WTC11 (cell line): ENCODE data around the gene STRADB. TPM values are rescaled to one million over a fixed set of nuclear protein-coding genes. Genes with fewer than 3 reads are reported as not detected.
A peak's percentile ranks its signal among the peaks of the same experiment; 100 is the strongest.

Experiments used
- ATAC-seq: fragments of 200-7000 bp; cut with Tn5 transposase; 2 replicates; pipeline ENCODE4 v1.10.0; 2021; ENCODE audit warnings: mild to moderate bottlenecking, moderate library complexity
- CTCF ChIA-PET: fragments of 300-600 bp; sonication (Branson Sonifier 250); formaldehyde crosslinking; loops from one replicate; lab custom pipeline; 2021; ENCODE audit warnings: antibody characterized with exemption; lab: Charles Lee
- POLR2A ChIA-PET: fragments of 350-600 bp; sonication (Branson Sonifier 250); formaldehyde crosslinking; loops from one replicate; lab custom pipeline; 2021; ENCODE audit warnings: antibody characterized with exemption; lab: Charles Lee
- DNase-seq: peaks from one replicate; pipeline ENCODE4 v3.0.0; 2021; ENCODE audit warnings: low spot score
- H3K27ac Mint-ChIP-seq: 2 replicates; pipeline ENCODE4 v1.8.0; 2021; ENCODE audit warnings: mixed read lengths
- H3K27me3 Mint-ChIP-seq: 2 replicates; pipeline ENCODE4 v1.8.0; 2021; ENCODE audit warnings: low read depth, mild to moderate bottlenecking, moderate library complexity, mixed read lengths
- H3K36me3 Mint-ChIP-seq: 2 replicates; pipeline ENCODE4 v1.8.0; 2021; ENCODE audit warnings: mixed read lengths
- H3K4me1 Mint-ChIP-seq: 2 replicates; pipeline ENCODE4 v1.8.0; 2022; ENCODE audit warnings: mixed read lengths
- H3K4me3 Mint-ChIP-seq: 2 replicates; pipeline ENCODE4 v1.8.0; 2021; ENCODE audit warnings: mild to moderate bottlenecking, moderate library complexity, mixed read lengths
- H3K9me3 Mint-ChIP-seq: 2 replicates; pipeline ENCODE4 v1.8.0; 2021; ENCODE audit warnings: mixed read lengths
- E2F1 ChIP-seq: sonication (generic); formaldehyde crosslinking; IDR thresholded peaks from 2 replicates; pipeline ENCODE4 v1.8.0; 2022; ENCODE audit warnings: mild to moderate bottlenecking, missing genetic modification reagents
- ERG ChIP-seq: fragments of 250-450 bp; sonication (Bioruptor Pico); IDR thresholded peaks from 2 replicates; pipeline ENCODE4 v1.8.0; 2021; ENCODE audit warnings: mild to moderate bottlenecking
- ETV6 ChIP-seq: sonication (generic); formaldehyde crosslinking; IDR thresholded peaks from 2 replicates; pipeline ENCODE4 v1.8.1; 2022; ENCODE audit warnings: mild to moderate bottlenecking, missing genetic modification reagents
- FOXK1 ChIP-seq: sonication (generic); formaldehyde crosslinking; IDR thresholded peaks from 2 replicates; pipeline ENCODE4 v1.8.0; 2022; ENCODE audit warnings: mild to moderate bottlenecking, moderate library complexity, missing genetic modification reagents
- IRF1 ChIP-seq: sonication (generic); formaldehyde crosslinking; IDR thresholded peaks from 2 replicates; pipeline ENCODE4 v1.8.0; 2023; ENCODE audit warnings: missing genetic modification reagents
- KAT7 ChIP-seq: sonication (generic); formaldehyde crosslinking; IDR thresholded peaks from 2 replicates; pipeline ENCODE4 v1.8.1; 2023; ENCODE audit warnings: missing genetic modification reagents, mild to moderate bottlenecking, borderline replicate concordance
- MLX ChIP-seq: sonication (generic); formaldehyde crosslinking; IDR thresholded peaks from 2 replicates; pipeline ENCODE4 v1.8.1; 2023; ENCODE audit warnings: mild to moderate bottlenecking, missing genetic modification reagents, moderate library complexity
- NR2C2 ChIP-seq: sonication (generic); formaldehyde crosslinking; IDR thresholded peaks from 2 replicates; pipeline ENCODE4 v1.8.0; 2022; ENCODE audit warnings: mild to moderate bottlenecking, missing genetic modification reagents
- RELA ChIP-seq: sonication (generic); formaldehyde crosslinking; IDR thresholded peaks from 2 replicates; pipeline ENCODE4 v1.8.1; 2022; ENCODE audit warnings: missing genetic modification reagents, mild to moderate bottlenecking, borderline replicate concordance
- SP1 ChIP-seq: sonication (generic); formaldehyde crosslinking; conservative IDR thresholded peaks from 2 replicates; pipeline ENCODE4 v1.8.1; 2022; ENCODE audit warnings: missing genetic modification reagents
- TCF7 ChIP-seq: sonication (generic); formaldehyde crosslinking; IDR thresholded peaks from 2 replicates; pipeline ENCODE4 v1.8.0; 2022; ENCODE audit warnings: mild to moderate bottlenecking, low read depth, missing genetic modification reagents, moderate library complexity
- ZNF138 ChIP-seq: sonication (generic); formaldehyde crosslinking; conservative IDR thresholded peaks from 2 replicates; pipeline ENCODE4 v1.8.1; 2022; ENCODE audit warnings: mild to moderate bottlenecking, moderate library complexity, missing genetic modification reagents
- ZNF219 ChIP-seq: sonication (generic); formaldehyde crosslinking; IDR thresholded peaks from 2 replicates; pipeline ENCODE4 v1.8.0; 2023; ENCODE audit warnings: missing genetic modification reagents, mild to moderate bottlenecking, borderline replicate concordance
- ZNF263 ChIP-seq: sonication (generic); formaldehyde crosslinking; IDR thresholded peaks from 2 replicates; pipeline ENCODE4 v1.8.1; 2022; ENCODE audit warnings: low read depth, mild to moderate bottlenecking, moderate library complexity, missing genetic modification reagents
- ZNF281 ChIP-seq: sonication (generic); formaldehyde crosslinking; IDR thresholded peaks from 2 replicates; pipeline ENCODE4 v1.8.0; 2023; ENCODE audit warnings: mild to moderate bottlenecking, missing genetic modification reagents
- ZNF416 ChIP-seq: fragments of 250-450 bp; sonication (Bioruptor Pico); IDR thresholded peaks from 2 replicates; pipeline ENCODE4 v1.9.0; 2021; ENCODE audit warnings: mild to moderate bottlenecking, inconsistent platforms
- ZNF425 ChIP-seq: fragments of 250-450 bp; sonication (Bioruptor Pico); conservative IDR thresholded peaks from 2 replicates; pipeline ENCODE4 v1.9.0; 2021; ENCODE audit warnings: mild to moderate bottlenecking
- ZNF671 ChIP-seq: fragments of 250-450 bp; sonication (Bioruptor Pico); IDR thresholded peaks from 2 replicates; pipeline ENCODE4 v1.8.0; 2021; ENCODE audit warnings: mild to moderate bottlenecking
- total RNA-seq: library from RNA; stranded (reverse); gene quantifications from 3 replicates; pipeline ENCODE4 v1.2.3, GENCODE V29; 2021
- TF ChIP-seq, protein P1 (sequence below): fragments of 250-450 bp; sonication (Bioruptor Pico); IDR thresholded peaks from 2 replicates; pipeline ENCODE4 v1.9.0; 2021; ENCODE audit warnings: mild to moderate bottlenecking

STRADB gene
- total RNA-seq, 1 experiment from 2014 or later = 36.7 TPM

DNA sequence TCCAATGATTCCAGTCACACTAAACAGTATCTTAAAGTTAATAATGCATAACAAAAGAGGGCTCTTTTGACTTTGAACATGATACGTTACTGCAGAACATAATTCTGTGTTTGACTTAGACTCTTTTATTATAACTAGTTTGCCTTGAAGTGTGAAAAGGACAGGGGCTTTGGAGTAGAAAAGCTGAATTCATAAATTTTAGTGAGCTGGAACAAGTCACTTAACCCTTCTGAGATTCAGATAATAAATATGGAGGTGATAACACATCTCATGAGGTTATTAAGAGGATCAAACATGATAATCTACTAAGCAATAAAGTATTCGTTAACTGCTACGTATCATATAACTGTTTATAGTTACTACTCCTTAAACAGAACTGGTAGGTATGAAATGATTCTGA is 49.7 kb upstream of the STRADB start:
- Mint-ChIP-seq H3K36me3 (peaks cover 6% of the 10 kb centered on the region; the same call in 1 of the 2 replicates), H3K4me3 (no peak overlapping the region), H3K9me3 (no peaks in the 10 kb centered on the region), H3K27ac (no peak overlapping the region), H3K27me3 (no peaks in the 10 kb centered on the region), H3K4me1 (no peaks in the 10 kb centered on the region)
- TF ChIP-seq ERG (CRISPR knock-in tag) (no peak), NR2C2 (CRISPR knock-in tag) (no peak), ZNF138 (CRISPR knock-in tag) (no peak), RELA (no peak), TCF7 (CRISPR knock-in tag) (no peak), ZNF281 (CRISPR knock-in tag) (no peak), ETV6 (CRISPR knock-in tag) (no peak), ZNF263 (CRISPR knock-in tag) (no peak), FOXK1 (no peak), ZNF416 (no peak), IRF1 (CRISPR knock-in tag) (no peak), ZNF671 (CRISPR knock-in tag) (no peak), KAT7 (CRISPR knock-in tag) (no peak)
- TF ChIP-seq, protein P1, sequence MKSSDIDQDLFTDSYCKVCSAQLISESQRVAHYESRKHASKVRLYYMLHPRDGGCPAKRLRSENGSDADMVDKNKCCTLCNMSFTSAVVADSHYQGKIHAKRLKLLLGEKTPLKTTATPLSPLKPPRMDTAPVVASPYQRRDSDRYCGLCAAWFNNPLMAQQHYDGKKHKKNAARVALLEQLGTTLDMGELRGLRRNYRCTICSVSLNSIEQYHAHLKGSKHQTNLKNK (CRISPR knock-in tag) = no peak
- POLR2A ChIA-PET = interaction anchor here (0.6 kb wide), 1 partner anchor 47 kb away, joined by 3 read pairs; no protein-coding TSS in a partner anchor
- CTCF ChIA-PET = no interaction called here
- ATAC-seq (no peak), DNase-seq (no peak)

GRCh38 chr2:201402651-201403562 is 48.6 kb upstream of the STRADB start:
- no peak for ATAC-seq
- no peak for DNase-seq

More at GRCh38 chr2:201402651-201403562, 48.6 kb upstream of the STRADB start:
- CTCF ChIA-PET = no interaction called here
- Mint-ChIP-seq H3K9me3 (no peaks in the 10 kb centered on the region), H3K27ac (peak overlapping the region; percentile 43; the same call in 1 of the 2 replicates), H3K27me3 (no peaks in the 10 kb centered on the region), H3K4me1 (no peaks in the 10 kb centered on the region), H3K4me3 (no peak overlapping the region), H3K36me3 (peaks cover 2% of the 10 kb centered on the region; the same call in 1 of the 2 replicates)
- TF ChIP-seq ZNF219 (CRISPR knock-in tag) (no peak), E2F1 (CRISPR knock-in tag) (no peak), ZNF425 (CRISPR knock-in tag) (no peak), SP1 (CRISPR knock-in tag) (no peak), MLX (no peak)
- POLR2A ChIA-PET = no interaction called here
